K562 (cell line): ENCODE data around the gene TMPRSS11A. TPM values are rescaled to one million over a fixed set of nuclear protein-coding genes. Genes with fewer than 3 reads are reported as not detected.
A peak's percentile ranks its signal among the peaks of the same experiment; 100 is the strongest.

Experiments
- ATAC-seq: fragments of 200-7000 bp; cut with Tn5 transposase; 3 replicates; pipeline ENCODE4 v1.9.1; 2020; ENCODE audit warnings: moderate library complexity
- BruUV-seq: library from RNA; stranded (reverse); fragments of 400-500 nt; replicated peaks from 2 replicates; lab custom pipeline; 2021; lab: Mats Ljungman, UMichigan
- CTCF ChIA-PET: fragments of 300-600 bp; formaldehyde crosslinking; extraction: SDS; loops from one replicate; lab custom pipeline; 2021; ENCODE audit warnings: low intra/inter-chr PET ratio; lab: Yijun Ruan, JAX
- POLR2A ChIA-PET: fragments of 300-600, 350-650 bp; sonication (Branson Sonifier 250); formaldehyde crosslinking; extraction: SDS; loops from one replicate; lab custom pipeline; 2021; ENCODE audit warnings: antibody characterized with exemption, inconsistent platforms; lab: Yijun Ruan, JAX
- DNase-seq, 4 experiments: peaks; one replicate each; pipeline versions ENCODE4 v3.0.0 to v3.0.0-alpha.2; 2011 to 2018; ENCODE audit warnings: low spot score in 3 of 4, mixed read lengths in 3 of 4; ENCODE audit errors: extremely low read depth in 1 of 4
- FAIRE-seq: peaks from 2 replicates; lab custom pipeline; 2011; peaks lifted over from hg19 to GRCh38; lab: Jason Lieb, UNC
- H2AFZ ChIP-seq: 2 replicates; pipeline ENCODE4 v1.6.0; 2011; ENCODE audit warnings: low read depth, low read length, control low read depth, inconsistent platforms
- H3K27ac ChIP-seq: fragments of 200-600 bp; 3 replicates; pipeline ENCODE4 v1.8.0; 2011; ENCODE audit warnings: low read depth, mild to moderate bottlenecking, control low read depth, inconsistent platforms, low read length, moderate library complexity, mixed read lengths; ENCODE audit errors: extremely low read depth
- H3K27me3 ChIP-seq, 2 experiments: fragments of 300-600 bp in 1 of 2; 2 replicates in 1 of 2; 3 replicates in 1 of 2; pipeline versions ENCODE4 v1.6.0 to v1.8.0; 2011; ENCODE audit warnings: inconsistent platforms in 2 of 2, low read length in 2 of 2, mild to moderate bottlenecking in 1 of 2, mixed read lengths in 1 of 2, moderate library complexity in 1 of 2; ENCODE audit not compliant: control insufficient read depth in 2 of 2, insufficient read depth in 2 of 2
- H3K36me3 ChIP-seq: fragments of 300-600 bp; 3 replicates; pipeline ENCODE4 v1.8.0; 2011; ENCODE audit warnings: mild to moderate bottlenecking, low read length, inconsistent platforms; ENCODE audit not compliant: control insufficient read depth, insufficient read depth
- H3K4me1 ChIP-seq, 2 experiments: fragments of 200-600 bp in 1 of 2; replicated peaks in 1 of 2; 2 replicates in 1 of 2; 3 replicates in 1 of 2; pipeline versions ENCODE4 v1.5.1 to v1.8.0; 2011; ENCODE audit warnings: inconsistent platforms in 2 of 2, low read length in 2 of 2, mild to moderate bottlenecking in 1 of 2, mixed read lengths in 1 of 2, moderate library complexity in 1 of 2; ENCODE audit not compliant: control insufficient read depth in 2 of 2, insufficient read depth in 2 of 2
- H3K4me2 ChIP-seq: 2 replicates; pipeline ENCODE4 v1.6.1; 2011; ENCODE audit warnings: low read length, control low read depth, inconsistent platforms, mixed read lengths; ENCODE audit not compliant: insufficient read depth
- H3K4me3 ChIP-seq: fragments of 200-600 bp; sonication (generic), shearing (Covaris generic); 2 replicates; pipeline ENCODE4 v1.5.1; 2016; ENCODE audit warnings: control low read depth, inconsistent platforms
- H3K79me2 ChIP-seq: fragments of 200-600 bp; 3 replicates; pipeline ENCODE4 v1.8.0; 2011; ENCODE audit warnings: low read length, inconsistent platforms; ENCODE audit not compliant: control insufficient read depth, insufficient read depth
- H3K9ac ChIP-seq, 2 experiments: 2 replicates each; pipeline versions ENCODE4 v1.6.0 to v1.6.1; 2011; ENCODE audit warnings: low read depth in 2 of 2, low read length in 2 of 2, control low read depth in 1 of 2, inconsistent platforms in 1 of 2, mild to moderate bottlenecking in 1 of 2, mixed read lengths in 1 of 2; ENCODE audit not compliant: insufficient read depth in 1 of 2
- H3K9me1 ChIP-seq: one replicate; pipeline ENCODE4 v1.6.0; 2011; ENCODE audit warnings: inconsistent platforms, mild to moderate bottlenecking, low read length, moderate library complexity; ENCODE audit not compliant: control insufficient read depth, insufficient read depth
- H3K9me3 ChIP-seq: replicated peaks from 2 replicates; pipeline ENCODE4 v1.5.1; 2011; ENCODE audit warnings: low read depth, low read length, inconsistent platforms; ENCODE audit not compliant: control insufficient read depth, insufficient read depth
- H4K20me1 ChIP-seq: replicated peaks from 2 replicates; pipeline ENCODE4 v1.6.1; 2011; ENCODE audit warnings: low read length, inconsistent platforms, mixed read lengths; ENCODE audit not compliant: control insufficient read depth, insufficient read depth
- ARHGAP35 ChIP-seq: fragments of 450-650 bp; IDR thresholded peaks from 2 replicates; pipeline ENCODE4 v1.6.1; 2018; ENCODE audit not compliant: partially characterized antibody
- GABPA ChIP-seq: fragments of 200-800 bp; sonication (Bioruptor generic); conservative IDR thresholded peaks from 2 replicates; pipeline ENCODE4 v1.6.1; 2016; ENCODE audit warnings: low read depth, missing genetic modification characterization, missing compliant biosample characterization
- KAT2B ChIP-seq: IDR thresholded peaks from one replicate; pipeline ENCODE4 v1.6.1; 2012; ENCODE audit warnings: low read depth, mild to moderate bottlenecking, control low read depth, inconsistent platforms, low read length, moderate library complexity
- KAT8 ChIP-seq: fragments of 450-650 bp; IDR thresholded peaks from 2 replicates; pipeline ENCODE4 v1.6.1; 2016; ENCODE audit warnings: low read depth, mild to moderate bottlenecking
- KLF16 ChIP-seq: IDR thresholded peaks from 2 replicates; pipeline ENCODE4 v1.6.1; 2016; ENCODE audit warnings: antibody characterized with exemption
- NCOA2 ChIP-seq, 2 experiments: fragments of 450-650 bp; IDR thresholded peaks; 2 replicates each; pipeline ENCODE4 v1.6.1; 2018; ENCODE audit warnings: mild to moderate bottlenecking in 2 of 2, moderate library complexity in 1 of 2; ENCODE audit not compliant: partially characterized antibody in 2 of 2
- POLR2A ChIP-seq: fragments of 450-650 bp; conservative IDR thresholded peaks from 2 replicates; pipeline ENCODE4 v1.6.1; 2016
- POLR3G ChIP-seq: IDR thresholded peaks from 2 replicates; pipeline ENCODE4 v1.6.1; 2011; ENCODE audit not compliant: insufficient read length, insufficient replicate concordance; ENCODE audit errors: extremely low read depth
- RFX7 ChIP-seq: fragments of 250-450 bp; sonication (Bioruptor Pico); IDR thresholded peaks from 2 replicates; pipeline ENCODE4 v1.5.1; 2021; ENCODE audit warnings: mild to moderate bottlenecking
- ZNF133 ChIP-seq: fragments of 250-450 bp; sonication (Bioruptor Pico); IDR thresholded peaks from 2 replicates; pipeline ENCODE4 v1.4.0; 2020; ENCODE audit warnings: mild to moderate bottlenecking
- ZNF184 ChIP-seq: sonication (generic); formaldehyde crosslinking; IDR thresholded peaks from 2 replicates; pipeline ENCODE4 v1.5.0; 2020; ENCODE audit warnings: missing genetic modification reagents
- ZNF239 ChIP-seq: fragments of 250-450 bp; sonication (Bioruptor Pico); IDR thresholded peaks from 2 replicates; pipeline ENCODE4 v1.4.0; 2020; ENCODE audit warnings: mild to moderate bottlenecking
- ZNF316 ChIP-seq: fragments of 450-650 bp; IDR thresholded peaks from 2 replicates; pipeline ENCODE4 v1.6.1; 2016
- ZNF76 ChIP-seq: fragments of 250-450 bp; sonication (Bioruptor Pico); IDR thresholded peaks from 2 replicates; pipeline ENCODE4 v1.4.0; 2020; ENCODE audit warnings: mild to moderate bottlenecking, moderate library complexity, borderline replicate concordance
- ZNF830 ChIP-seq: fragments of 250-450 bp; sonication (Bioruptor Pico); IDR thresholded peaks from 2 replicates; pipeline ENCODE4 v1.5.0; 2021; ENCODE audit warnings: mild to moderate bottlenecking
- in situ Hi-C: fragments of 300-500 bp; cut with MboI; formaldehyde crosslinking; loops from 4 replicates; pipeline ENCODE4 v1.15.0; 2018; ENCODE audit warnings: inconsistent platforms, mixed read lengths
- intact Hi-C: fragments of 100-400 bp; cut with micrococcal nuclease; formaldehyde crosslinking; loops from 2 replicates; pipeline ENCODE4 v1.14.2; 2022
- polyA plus RNA-seq, 8 experiments: library from polyadenylated mRNA; depleted of rRNA in 4 of 8; stranded (reverse) in 5 of 8; unstranded in 3 of 8; fragments of >200 nt; fragmentation: Nextera tagmentation in 2 of 8; fragmentation: Illumina TruSeq in 1 of 8; extraction: Ambion mirVana in 2 of 8; extraction: Trizol in 1 of 8; gene quantifications; 2 replicates each; pipeline versions ENCODE4 v1.2.1 to v1.2.3, GENCODE V29; 2011 to 2014; ENCODE audit warnings: inconsistent platforms in 1 of 8, missing spikeins in 1 of 8
- total RNA-seq, 7 experiments: library from RNA; depleted of rRNA in 6 of 7; stranded (reverse); fragments of >200 nt in 6 of 7; fragmentation: Illumina TruSeq in 2 of 7; extraction: Trizol in 2 of 7; gene quantifications; 2 replicates each; pipeline versions ENCODE4 v1.2.1 to v1.2.3, GENCODE V29; 2011 to 2021; ENCODE audit warnings: low replicate concordance in 1 of 7
- TF ChIP-seq, protein P1 (sequence below), 2 experiments: IDR thresholded peaks in 1 of 2; conservative IDR thresholded peaks in 1 of 2; 2 replicates each; pipeline ENCODE4 v1.6.1; 2016; ENCODE audit warnings: low read depth in 2 of 2, mild to moderate bottlenecking in 1 of 2, missing compliant biosample characterization in 1 of 2, missing genetic modification characterization in 1 of 2, moderate library complexity in 1 of 2
- TF ChIP-seq, protein P2 (sequence below): fragments of 450-650 bp; IDR thresholded peaks from 2 replicates; pipeline ENCODE4 v1.6.1; 2018; ENCODE audit warnings: mild to moderate bottlenecking, low read depth; ENCODE audit not compliant: partially characterized antibody
- TF ChIP-seq, protein P3 (sequence below), 3 experiments: IDR thresholded peaks in 2 of 3; conservative IDR thresholded peaks in 1 of 3; 2 replicates each; pipeline ENCODE4 v1.5.1; 2011 to 2012; ENCODE audit warnings: low read length in 3 of 3, mild to moderate bottlenecking in 3 of 3, control low read depth in 2 of 3, improper control_type of control experiment in 1 of 3, inconsistent platforms in 1 of 3, low read depth in 1 of 3, mixed read lengths in 1 of 3, moderate library complexity in 1 of 3; ENCODE audit not compliant: insufficient read depth in 2 of 3

The TMPRSS11A gene
- total and polyA plus RNA-seq, 9 of the 15 experiments (the other 6 are each of a cell fraction or from before 2014, with no cell fraction given) = not detected

DNA sequence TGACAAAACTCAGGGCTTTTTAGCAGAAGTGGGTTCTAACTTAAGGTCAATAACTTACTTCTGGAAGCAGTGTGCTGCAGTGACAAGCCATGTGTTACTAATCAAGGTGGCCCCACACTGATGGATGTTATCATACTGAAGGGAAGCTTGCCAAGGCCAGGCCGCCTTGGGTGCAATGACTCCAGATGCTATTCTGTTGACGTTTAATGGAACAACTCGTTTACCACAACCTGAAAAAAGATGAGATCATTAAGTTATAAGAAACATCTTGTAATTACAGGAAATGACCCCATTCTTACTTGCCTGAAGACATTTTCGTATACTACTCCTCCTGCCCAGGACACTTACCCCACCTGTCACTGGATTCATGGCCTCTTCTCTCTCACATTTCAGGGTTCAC, 40.6 kb downstream of the TMPRSS11A start (continued):
- TF ChIP-seq ZNF239 (no peak), ZNF184 (CRISPR knock-in tag) (no peak)

DNA sequence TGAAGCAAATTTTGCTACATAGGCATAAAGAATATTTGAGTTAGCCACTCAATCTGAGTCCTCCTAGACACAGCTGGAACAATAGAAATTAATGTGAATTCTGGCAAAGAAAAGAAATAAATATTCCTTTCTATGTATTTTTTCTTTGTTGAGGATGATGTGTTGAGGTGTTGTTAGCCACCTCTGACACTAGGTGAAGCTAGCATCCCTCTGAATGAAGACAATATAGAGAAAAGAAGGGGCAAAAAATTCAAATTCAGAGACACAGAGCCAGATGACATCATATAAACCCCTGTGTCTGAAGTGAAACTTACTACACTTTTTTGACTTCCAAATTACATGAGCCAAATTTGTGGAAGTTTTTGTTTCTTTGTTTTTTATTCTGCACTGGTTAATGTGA, 44.9 kb downstream of the TMPRSS11A start:
- Histone ChIP-seq H3K9ac (no peak overlapping the region), H3K4me3 (no peak overlapping the region), H3K27me3 (no peaks in the 10 kb centered on the region), H3K27ac (no peak overlapping the region), H3K9me1 (no peaks in the 10 kb centered on the region), H2AFZ (no peak overlapping the region), H3K79me2 (no peaks in the 10 kb centered on the region), H3K4me1 (no peaks in the 10 kb centered on the region), H3K36me3 (no peaks in the 10 kb centered on the region), H3K4me2 (no peak overlapping the region), H3K9me3 (no peaks in the 10 kb centered on the region), H4K20me1 (no peaks in the 10 kb centered on the region)
- DNase-seq (peak in 1 of 4 experiments; percentile 5), FAIRE-seq (no peak), ATAC-seq (peak; percentile 45; the same call in 1 of the 3 replicates)
- BruUV-seq = no TSS peak
- in situ Hi-C loops (no loop called here), intact Hi-C loops (loop anchor here (1.0 to 10.0 kb wide), 2 partner anchors 194 to 257 kb away; no protein-coding TSS in a partner anchor)
- ChIA-PET POLR2A (no interaction called here), CTCF (no interaction called here)
- no peak for TF ChIP-seq NCOA2 (IDR thresholded peaks at IDR 0.05; ENCODE audit: partially characterized antibody in 2 of 2)
- TF ChIP-seq ZNF316 = peak; percentile 33; the same call in 1 of the 2 replicates
- TF ChIP-seq, protein P1, sequence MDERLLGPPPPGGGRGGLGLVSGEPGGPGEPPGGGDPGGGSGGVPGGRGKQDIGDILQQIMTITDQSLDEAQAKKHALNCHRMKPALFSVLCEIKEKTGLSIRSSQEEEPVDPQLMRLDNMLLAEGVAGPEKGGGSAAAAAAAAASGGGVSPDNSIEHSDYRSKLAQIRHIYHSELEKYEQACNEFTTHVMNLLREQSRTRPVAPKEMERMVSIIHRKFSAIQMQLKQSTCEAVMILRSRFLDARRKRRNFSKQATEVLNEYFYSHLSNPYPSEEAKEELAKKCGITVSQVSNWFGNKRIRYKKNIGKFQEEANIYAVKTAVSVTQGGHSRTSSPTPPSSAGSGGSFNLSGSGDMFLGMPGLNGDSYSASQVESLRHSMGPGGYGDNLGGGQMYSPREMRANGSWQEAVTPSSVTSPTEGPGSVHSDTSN (CRISPR knock-in tag; IDR thresholded peaks at IDR 0.05; ENCODE audit: low read depth) = no peak
- TF ChIP-seq, protein P1 (tag; conservative IDR thresholded peaks at IDR 0.05; ENCODE audit: low read depth) = no peak
- no peak for TF ChIP-seq KLF16
- TF ChIP-seq ZNF76 (CRISPR knock-in tag) = no peak
- TF ChIP-seq, protein P2, sequence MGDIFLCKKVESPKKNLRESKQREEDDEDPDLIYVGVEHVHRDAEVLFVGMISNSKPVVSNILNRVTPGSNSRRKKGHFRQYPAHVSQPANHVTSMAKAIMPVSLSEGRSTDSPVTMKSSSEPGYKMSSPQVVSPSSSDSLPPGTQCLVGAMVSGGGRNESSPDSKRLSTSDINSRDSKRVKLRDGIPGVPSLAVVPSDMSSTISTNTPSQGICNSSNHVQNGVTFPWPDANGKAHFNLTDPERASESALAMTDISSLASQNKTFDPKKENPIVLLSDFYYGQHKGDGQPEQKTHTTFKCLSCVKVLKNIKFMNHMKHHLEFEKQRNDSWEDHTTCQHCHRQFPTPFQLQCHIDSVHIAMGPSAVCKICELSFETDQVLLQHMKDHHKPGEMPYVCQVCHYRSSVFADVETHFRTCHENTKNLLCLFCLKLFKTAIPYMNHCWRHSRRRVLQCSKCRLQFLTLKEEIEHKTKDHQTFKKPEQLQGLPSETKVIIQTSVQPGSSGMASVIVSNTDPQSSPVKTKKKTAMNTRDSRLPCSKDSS = no peak
- no peak for TF ChIP-seq ARHGAP35
- TF ChIP-seq POLR3G = no peak
- TF ChIP-seq POLR2A = no peak
- no peak for TF ChIP-seq ZNF133 (CRISPR knock-in tag)
- TF ChIP-seq, protein P3, sequence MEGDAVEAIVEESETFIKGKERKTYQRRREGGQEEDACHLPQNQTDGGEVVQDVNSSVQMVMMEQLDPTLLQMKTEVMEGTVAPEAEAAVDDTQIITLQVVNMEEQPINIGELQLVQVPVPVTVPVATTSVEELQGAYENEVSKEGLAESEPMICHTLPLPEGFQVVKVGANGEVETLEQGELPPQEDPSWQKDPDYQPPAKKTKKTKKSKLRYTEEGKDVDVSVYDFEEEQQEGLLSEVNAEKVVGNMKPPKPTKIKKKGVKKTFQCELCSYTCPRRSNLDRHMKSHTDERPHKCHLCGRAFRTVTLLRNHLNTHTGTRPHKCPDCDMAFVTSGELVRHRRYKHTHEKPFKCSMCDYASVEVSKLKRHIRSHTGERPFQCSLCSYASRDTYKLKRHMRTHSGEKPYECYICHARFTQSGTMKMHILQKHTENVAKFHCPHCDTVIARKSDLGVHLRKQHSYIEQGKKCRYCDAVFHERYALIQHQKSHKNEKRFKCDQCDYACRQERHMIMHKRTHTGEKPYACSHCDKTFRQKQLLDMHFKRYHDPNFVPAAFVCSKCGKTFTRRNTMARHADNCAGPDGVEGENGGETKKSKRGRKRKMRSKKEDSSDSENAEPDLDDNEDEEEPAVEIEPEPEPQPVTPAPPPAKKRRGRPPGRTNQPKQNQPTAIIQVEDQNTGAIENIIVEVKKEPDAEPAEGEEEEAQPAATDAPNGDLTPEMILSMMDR (IDR thresholded peaks at IDR 0.05 in 2 of 3, conservative IDR thresholded peaks at IDR 0.05 in 1 of 3; ENCODE audit: insufficient read depth in 2 of 3, low read depth in 1 of 3, low read length in 3 of 3) = peak; percentile 25 to 49 (median 40); a peak in 3 of 6 replicates
- no peak for TF ChIP-seq ZNF830 (CRISPR knock-in tag)
- TF ChIP-seq RFX7 (CRISPR knock-in tag) = no peak
- no peak for TF ChIP-seq GABPA (tag)
- TF ChIP-seq KAT2B = no peak
- TF ChIP-seq KAT8 = no peak
